DMS153 (cell line): ENCODE measurements around the gene MPP4.

Experiments used
- DNase-seq: peaks from one replicate; lab custom pipeline; 2025; lab: John Stamatoyannopoulos, UW

Gene MPP4, protein sequence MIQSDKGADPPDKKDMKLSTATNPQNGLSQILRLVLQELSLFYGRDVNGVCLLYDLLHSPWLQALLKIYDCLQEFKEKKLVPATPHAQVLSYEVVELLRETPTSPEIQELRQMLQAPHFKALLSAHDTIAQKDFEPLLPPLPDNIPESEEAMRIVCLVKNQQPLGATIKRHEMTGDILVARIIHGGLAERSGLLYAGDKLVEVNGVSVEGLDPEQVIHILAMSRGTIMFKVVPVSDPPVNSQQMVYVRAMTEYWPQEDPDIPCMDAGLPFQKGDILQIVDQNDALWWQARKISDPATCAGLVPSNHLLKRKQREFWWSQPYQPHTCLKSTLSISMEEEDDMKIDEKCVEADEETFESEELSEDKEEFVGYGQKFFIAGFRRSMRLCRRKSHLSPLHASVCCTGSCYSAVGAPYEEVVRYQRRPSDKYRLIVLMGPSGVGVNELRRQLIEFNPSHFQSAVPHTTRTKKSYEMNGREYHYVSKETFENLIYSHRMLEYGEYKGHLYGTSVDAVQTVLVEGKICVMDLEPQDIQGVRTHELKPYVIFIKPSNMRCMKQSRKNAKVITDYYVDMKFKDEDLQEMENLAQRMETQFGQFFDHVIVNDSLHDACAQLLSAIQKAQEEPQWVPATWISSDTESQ

DNA sequence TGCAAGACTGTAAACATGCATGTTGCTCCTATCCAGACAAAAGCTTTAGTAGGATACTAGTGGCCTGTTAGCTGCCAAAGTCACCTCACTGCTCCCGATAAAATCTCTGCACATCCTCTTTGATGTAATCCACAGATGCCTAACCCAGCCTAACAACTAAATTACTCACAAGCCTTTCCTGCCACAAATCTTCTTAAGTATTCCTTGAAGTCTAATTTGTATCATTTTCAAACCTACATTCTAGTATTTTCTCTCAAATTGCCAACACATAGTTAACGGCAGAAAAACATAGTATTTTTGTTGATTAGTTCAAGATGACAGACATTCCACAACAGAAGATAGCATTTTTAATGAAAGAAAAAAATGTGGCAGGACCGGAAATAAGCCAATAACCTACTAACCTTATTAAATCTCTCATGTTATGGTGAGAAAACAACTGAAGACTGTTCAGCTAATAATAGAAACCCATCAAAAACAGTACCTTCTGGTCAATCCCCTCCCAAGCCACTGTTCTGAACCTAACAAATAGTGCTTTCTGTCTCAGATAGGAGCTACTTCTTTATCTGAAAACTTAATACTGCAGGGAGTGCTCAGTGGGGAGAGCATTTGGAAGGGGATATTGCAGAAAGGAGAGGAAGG lies at the start of gene MPP4:
Gene MPP4, minus strand, starts transcription at position 57 of the 639 bp plus-strand sequence. CDS start 4,690 bp downstream, outside the sequence.
- DNase-seq, result no peak

DNA sequence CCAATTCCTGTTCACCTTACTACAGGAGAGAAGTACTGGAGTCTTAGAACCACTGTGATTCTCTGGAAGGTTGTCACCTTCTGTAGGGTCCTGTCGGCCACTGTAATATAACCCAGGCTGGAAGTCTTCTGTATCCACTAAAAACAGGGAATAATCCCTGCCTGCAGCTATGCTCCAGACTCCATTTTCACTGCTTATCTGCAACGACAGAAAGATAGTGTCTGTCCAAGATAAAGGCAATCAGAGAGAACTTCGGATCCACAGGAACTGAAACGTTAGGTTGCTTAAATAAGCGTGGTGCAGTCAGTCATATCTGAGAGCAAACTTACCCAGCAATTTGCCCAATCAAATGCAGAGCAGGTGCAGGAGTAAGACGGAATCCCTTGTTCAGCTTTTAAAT lies 48.1 kb upstream of the MPP4 start:
- DNase-seq, result no peak

DNA sequence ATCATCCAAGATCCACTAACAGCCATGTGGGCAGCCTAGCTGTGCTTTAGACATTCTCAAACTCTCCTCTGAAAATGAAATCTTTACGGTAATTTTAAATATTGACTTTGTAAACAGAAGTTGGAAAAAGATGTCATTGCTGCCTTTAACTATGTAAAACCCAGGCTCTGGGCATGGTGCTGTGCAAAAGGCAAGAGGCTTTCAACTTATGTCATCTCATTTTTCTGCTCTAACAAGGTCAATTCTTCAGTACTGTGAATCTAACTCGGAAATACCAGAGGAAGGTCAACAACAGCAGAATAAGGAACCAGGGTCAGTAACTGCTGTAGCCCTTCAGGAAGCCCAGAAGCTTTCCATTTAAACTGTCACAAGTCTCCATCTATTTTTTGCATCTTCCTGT lies 37.0 kb upstream of the MPP4 start:
- DNase-seq, result no peak

DNA sequence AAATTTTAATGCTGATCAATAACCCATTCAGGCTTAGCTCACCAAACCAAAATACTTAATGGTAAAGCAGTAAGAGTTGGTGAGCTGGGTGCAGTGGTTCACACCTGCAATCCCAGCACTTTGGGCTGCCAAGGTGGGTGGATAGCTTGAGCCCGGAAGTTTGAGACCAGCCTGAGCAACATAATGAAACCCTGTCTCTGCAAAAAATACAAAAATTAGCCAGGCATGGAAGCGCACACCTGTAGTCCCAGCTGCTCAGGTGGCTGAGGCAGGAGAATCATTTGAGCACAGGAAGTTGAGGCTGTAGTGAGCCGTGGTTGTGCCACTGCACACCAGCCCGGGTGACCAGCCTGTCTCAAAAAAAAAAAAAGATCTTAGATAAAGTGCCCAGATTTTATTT lies 35.7 kb upstream of the MPP4 start:
- no peak for DNase-seq

DNA sequence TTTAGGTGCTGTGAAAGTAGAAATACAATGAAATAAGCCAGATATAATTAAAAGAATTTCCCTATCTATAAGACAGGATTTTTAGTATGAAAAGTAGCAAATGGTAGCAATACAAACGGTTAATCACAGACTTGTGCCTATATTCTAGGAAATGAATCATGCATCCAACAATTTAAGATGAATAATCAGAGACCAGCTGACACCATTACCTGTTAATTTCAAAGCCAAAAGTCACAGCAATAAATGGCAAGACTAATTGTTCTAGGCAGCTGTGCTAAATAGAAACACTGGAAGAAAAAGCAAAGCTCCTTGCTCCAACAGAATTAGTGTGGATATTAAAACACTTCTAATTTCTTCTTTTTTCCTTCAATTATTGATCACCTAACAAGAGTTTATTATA lies 35.1 kb upstream of the MPP4 start:
- DNase-seq, result no peak

DNA sequence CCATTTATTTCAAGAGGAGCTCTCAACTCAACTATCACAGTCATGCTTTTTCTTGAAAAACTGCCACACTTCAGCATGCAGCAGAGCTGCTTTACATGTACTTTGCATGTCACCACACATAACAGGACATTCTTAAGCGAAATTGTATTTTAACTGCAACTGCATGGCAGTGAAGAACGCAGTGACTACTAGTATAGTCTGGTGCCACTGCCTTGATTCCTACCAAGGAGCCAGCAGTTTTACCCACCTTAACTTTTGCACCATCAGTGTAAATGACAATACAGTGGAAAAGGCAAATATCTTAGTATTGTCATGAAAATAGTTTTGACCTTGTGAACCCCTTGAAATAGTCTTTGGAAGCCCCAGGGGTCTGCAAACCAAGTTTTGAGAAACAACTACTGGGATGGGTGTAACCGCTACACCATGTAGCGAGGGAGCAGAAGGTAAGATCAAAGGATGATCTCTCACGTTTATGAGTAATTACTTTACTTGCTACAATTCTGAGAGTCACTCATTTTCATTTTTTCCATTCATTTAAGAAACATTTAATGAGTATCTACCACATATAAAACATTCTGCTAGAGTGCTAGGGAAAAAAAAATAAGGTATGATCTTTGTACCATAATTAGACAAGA lies 32.3 kb upstream of the MPP4 start:
- DNase-seq, result no peak

DNA sequence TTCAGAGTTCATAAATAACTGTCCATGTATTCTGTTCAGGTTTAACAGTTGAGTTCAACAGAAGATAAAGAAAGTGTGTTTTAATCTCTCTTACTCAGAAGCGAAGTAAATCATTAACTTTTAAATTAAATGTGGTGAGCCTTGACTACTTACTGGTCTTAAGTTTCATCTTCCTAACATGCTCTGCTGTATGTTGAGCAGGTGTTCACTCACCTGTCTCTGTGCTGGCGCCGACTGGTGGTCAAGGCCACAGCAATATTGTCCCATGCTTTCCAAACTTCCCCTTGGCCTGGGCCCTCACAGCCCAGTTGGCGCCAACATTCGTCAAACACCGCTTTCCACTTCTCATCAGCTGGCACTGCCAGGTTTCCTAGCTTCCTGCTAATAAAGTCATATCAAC lies 17.0 kb upstream of the MPP4 start:
- DNase-seq, result no peak

DNA sequence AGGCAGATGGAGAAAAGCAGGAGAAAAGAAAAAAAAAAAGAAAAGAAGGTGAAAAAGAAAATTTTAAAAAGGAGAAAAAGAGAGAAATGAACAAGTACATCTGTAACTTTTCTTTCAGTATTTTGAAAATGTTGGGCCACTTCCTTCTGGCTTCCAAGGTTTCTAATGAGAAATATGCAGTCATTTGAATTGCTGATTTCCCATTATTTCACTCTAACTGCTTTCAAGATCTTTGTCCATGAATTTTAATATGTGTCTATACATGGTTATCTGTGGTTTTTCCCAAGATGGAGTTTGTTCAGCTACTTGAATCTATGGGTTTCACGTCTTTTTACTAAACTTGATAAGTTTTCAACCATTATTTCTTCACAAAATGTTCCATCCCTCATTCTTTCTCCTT lies 14.3 kb upstream of the MPP4 start:
- no peak for DNase-seq

DNA sequence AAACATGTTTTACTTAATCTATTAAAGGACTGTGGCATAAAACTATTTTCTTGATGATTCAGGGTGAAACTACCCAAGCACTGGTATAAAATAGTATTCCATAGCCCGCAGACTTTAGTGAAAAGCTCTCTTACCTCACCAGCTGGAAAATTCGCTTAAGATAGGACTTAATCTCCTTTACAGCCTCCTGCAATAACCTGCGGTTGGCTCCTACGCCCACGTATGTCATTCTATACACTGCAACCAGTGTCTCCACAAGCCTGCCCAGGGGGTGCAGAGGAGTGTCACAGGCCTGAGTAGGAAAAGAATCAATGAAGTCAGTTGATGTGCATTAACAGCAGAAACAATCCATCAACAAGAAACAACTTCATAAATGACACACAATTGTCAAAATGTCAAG lies 11.3 kb upstream of the MPP4 start:
- DNase-seq, result no peak

DNA sequence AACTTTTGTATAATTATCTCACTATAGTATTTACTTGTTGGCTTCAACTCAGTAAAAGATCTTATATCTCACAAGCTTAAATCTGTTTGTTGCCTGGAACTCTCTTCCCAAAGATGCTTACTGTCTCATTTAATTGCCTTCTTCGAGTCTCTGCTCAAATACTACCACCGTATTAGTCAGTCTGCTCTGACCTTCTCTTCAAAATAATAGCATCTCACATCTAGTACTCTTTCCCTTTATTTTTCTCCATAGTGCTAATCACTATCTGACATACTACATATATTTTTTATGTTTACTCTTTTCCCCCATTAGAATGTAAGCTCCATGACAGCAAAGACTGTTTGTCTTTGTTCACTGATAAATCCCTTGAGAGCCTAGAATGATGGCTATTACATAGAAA lies 10.6 kb upstream of the MPP4 start:
- no peak for DNase-seq

DNA sequence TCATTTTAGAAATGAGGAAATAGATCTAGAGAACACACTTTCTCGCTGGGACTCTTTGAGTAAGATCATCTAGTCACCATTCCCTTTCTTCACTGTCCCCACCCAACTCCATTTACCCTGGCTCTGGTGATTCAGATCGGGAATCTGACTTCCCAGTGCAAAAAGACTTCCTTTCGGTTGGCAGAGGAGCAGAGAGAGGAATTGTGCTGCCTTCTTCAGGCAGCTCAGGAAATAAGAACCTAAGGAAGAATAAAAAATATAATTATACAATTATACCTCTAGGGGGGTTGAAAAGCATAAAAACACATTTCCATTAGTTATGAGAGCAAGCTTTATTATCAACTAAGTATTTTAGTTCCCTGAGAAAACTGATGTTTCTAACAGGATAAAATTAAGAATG lies 9.3 kb upstream of the MPP4 start:
- no peak for DNase-seq

DNA sequence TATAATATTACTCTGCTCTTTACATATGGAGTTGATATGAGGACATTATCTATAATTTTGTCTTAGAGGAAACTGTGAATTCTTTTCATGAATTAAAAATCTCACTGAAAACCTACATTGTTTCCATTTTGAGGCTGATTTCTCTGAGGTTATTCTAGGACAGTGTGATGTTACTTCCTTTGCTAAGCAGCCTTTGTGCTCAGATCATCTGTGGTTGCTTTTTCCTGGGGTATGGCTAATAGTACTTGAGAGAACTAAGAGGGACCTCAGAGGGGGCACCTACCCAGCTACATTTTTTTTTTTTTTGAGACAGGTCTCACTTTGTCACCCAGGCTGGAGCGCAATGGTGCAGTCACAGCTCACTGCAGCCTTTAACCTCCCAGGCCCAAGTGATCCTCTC lies 8.7 kb upstream of the MPP4 start:
- DNase-seq, result no peak

DNA sequence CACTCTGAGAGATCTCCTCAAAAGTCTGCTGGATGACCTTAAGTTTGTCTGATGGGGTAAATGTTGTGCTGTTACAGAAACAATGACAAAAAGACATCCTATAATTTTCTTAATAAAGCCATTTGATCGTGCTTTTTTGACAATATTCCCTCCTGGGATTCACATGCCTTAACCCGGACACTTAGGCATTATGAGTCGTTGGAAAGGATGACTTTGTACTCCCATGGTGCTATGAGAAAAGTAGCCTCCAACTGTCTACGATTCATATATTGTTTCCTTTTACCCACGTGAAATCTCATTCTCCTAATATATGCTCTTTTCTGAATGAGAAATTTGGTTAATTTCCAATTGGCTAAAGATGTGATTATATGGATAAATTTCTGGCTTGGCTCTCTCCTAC lies 6.1 kb upstream of the MPP4 start:
- DNase-seq, result no peak

DNA sequence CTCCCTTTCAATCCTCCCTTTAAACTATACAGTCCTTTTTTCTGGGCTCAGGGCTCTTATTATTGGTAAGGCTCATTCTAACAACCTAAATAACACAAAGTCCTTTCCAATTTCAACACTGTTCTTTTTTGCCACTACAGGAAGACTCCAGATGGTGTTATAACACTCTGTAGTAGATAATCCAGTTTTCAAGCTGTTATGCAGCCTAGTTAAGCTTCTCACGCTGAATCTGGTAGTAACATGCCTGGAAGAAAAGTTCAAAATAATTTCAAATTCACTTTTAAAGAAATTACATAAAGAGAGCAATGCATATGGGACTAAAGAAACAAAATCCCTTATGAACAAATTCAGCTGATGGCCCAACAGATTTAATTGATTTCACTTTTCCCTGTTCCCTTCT lies 3.2 kb upstream of the MPP4 start:
- no peak for DNase-seq

DNA sequence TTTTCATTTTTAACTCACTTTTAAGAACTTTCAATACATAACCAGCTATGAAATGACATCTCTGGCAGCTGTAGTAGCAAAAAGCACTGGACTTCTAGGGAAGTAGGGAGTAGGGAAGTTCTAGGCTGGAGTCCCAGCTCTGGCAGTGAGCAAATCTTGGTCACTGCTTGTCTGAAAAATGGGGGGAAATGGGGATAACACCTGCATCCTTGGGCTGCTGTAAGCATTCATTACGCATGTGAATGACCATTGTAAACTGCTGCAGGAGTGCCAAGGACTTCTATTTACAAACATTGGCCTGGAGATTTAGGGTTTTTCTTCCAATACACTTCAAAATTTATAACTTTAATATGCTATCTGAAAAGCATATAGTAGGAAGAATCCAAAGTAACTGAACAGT lies 972 bp upstream of the MPP4 start:
- DNase-seq, result no peak

DNA sequence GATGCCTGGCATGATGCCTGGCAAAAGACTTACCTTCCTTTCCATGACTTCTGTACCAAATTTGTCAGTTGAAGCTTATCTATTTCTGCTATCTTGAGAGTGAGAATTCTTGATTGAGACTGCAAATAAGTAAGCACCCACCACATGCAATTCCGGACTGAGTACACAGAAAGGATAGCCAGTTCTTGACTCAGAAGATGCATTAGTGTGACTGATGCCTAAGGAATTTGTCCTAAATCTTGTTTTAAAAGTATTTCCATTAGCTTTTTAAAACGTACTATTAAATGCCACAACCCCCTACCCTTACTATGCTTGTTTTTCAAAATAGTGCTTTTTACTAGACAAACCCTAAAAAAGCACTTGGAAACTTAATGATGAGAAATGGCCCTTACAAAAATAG lies 545 bp downstream of the MPP4 start:
- DNase-seq, result no peak

DNA sequence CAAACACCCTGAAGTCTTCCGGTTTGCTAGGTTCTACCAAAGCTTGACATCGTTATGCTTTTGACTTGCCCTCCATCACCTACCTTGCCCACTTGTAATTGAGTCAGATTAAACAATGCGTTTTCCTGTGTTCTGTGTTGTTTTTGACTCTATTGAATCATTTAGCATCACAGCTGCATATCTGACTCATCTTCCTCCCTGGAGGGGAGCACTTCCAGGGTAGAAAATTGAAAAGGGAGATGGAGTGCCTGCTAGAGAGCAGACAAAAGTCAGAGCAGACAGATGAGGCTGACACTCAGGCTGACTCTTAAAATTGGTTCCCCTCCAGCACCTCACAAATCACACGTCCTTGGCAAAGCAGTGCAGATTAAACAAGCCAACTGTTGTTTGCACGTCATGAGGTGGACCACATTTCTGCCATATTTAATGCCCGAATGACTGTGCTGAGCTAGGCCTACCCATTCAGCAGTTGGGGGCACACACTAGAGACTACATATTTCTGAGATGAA lies 2.2 kb downstream of the MPP4 start:
- no peak for DNase-seq

DNA sequence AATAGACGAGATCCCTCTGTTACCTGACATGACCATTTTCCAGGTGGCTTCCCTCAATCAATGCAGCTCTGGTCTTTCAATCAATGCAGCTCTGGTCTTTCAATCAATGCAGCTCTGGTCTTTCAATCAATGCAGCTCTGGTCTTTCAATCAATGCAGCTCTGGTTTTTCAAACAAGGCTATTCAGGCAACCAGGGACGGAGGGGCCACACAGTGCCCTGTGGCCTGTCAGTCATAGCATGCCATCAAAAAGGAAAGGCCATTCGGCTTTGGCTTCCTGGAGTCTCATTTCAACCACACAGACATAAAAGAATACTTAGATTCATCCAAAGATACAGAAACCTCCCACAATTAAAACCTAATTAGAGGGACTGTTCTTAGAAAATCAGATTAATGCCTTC lies 13.3 kb downstream of the MPP4 start:
- no peak for DNase-seq

DNA sequence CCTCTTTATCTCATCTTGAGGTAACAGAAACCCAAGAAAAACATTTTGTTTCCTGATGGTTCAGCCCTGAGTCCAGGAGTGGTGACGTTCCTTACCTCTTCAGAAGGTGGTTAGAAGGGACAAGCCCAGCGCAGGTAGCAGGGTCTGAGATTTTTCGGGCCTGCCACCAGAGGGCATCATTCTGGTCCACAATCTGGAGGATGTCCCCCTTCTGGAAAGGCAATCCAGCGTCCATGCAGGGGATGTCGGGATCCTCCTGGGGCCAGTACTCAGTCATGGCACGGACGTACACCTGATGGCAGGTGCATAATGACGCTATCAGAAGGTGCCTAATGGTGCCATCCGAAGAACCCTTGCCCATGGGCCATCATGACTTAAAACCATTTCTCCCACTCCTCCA lies 17.7 kb downstream of the MPP4 start:
- DNase-seq, result no peak

DNA sequence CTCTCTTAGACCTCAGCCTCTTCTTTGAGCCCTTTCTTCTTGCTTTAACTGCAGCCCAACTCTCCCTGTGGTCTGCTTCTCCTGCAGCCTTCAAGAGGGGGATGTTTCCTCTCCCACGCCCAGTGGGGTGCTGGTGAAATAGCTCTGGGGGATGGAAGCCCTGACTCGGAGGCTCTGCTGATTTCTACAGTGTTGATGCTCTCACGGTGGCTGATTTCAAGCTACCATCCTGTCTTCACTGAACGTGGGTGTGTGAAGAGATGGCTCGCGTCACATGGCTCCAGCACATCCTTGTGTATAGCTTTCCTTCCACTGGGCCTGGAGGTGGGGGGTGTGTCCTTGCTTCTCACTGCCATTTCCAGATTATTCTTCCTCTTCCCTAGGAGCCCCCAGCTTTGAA lies 20.0 kb downstream of the MPP4 start:
- DNase-seq, result no peak

DNA sequence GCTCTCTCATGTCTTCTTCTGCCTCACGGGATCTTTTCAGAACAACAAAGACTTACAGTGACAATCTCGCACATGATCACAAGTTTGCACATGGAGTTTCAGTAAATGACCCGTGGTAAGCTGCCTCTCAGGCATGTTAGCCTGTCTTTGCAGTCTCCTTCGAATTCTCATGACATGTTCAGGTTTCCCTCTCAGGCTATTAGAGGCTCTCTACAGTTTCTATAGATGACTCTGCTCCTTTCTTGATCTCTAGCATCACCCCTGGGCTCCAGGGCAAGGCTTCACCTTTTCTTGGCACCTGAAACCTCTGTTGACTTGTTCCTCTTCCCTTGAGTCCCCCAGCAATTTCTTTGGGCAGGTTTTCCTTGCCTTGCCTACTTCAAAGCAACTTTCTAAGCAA lies 23.0 kb downstream of the MPP4 start:
- DNase-seq, result no peak

DNA sequence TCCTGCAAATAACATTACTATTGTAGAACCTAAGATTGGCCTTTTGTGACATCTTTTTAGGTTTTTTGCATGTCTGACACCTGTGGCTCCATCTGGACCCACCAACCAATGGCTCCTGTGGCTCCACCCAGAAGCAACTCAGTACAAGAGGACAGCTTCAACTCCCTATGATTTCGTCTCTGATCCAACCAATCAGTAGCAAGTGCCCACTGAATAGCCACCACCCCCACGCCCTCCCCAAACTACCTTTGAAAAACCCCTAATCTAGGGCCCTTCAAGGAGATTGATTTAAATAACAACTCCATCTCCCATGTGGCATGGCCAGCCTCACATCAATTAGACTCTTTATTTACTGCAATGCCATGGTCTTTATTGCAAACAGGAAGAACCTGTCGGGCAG lies 23.6 kb downstream of the MPP4 start:
- no peak for DNase-seq

DNA sequence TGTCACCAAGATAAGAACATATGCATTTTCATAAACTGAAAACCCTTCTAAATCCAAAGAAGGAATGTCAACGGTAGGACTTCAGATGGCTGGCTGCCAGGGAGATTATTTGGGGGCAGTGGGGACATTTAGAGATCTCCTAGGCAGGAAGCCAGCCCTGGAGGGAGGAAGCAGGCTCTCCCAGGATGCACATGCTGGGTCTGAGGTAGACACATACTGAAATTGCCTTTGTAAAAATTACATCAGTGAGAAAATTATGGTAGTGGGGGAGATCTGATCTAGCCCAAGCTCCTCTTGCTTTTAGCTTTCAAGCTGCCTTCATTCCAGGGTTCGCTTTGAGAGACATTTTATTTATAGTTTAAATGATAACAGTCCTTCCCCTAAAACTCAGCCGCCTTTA lies 24.1 kb downstream of the MPP4 start:
- DNase-seq, result no peak
